Uterus (tissue), 4 donors: ENCODE measurements around the gene ZNF335. TPM values are rescaled to one million over a fixed set of nuclear protein-coding genes. Genes with fewer than 3 reads are reported as not detected.

ENCODE experiments used
- DNase-seq, 2 donors: peaks; one replicate each; pipeline ENCODE4 v3.0.0-alpha.2; 2019 to 2020
- H3K27ac ChIP-seq, 2 donors: fragments of 200-600 bp; sonication (generic); 1 replicate in 1 of 2; 2 replicates in 1 of 2; pipeline ENCODE4 v1.5.1; 2016 to 2018
- H3K27me3 ChIP-seq, 2 donors: fragments of 200-600 bp; sonication (generic); one replicate each; pipeline ENCODE4 v1.5.1; 2018 to 2019; ENCODE audit warnings: control low read depth in 1 of 2
- H3K36me3 ChIP-seq, 2 donors: fragments of 200-600 bp; sonication (generic); one replicate each; pipeline ENCODE4 v1.5.1; 2019; ENCODE audit warnings: control low read depth in 1 of 2
- H3K4me1 ChIP-seq, 2 donors: fragments of 200-600 bp; sonication (generic); one replicate each; pipeline ENCODE4 v1.5.1; 2018 to 2019; ENCODE audit warnings: control low read depth in 1 of 2
- H3K4me3 ChIP-seq, 2 donors: fragments of 200-600 bp; sonication (generic); 1 replicate in 1 of 2; 2 replicates in 1 of 2; pipeline ENCODE4 v1.5.1; 2018 to 2019; ENCODE audit warnings: mild to moderate bottlenecking in 1 of 2
- H3K9me3 ChIP-seq, 2 donors: fragments of 200-600 bp; sonication (generic); one replicate each; pipeline ENCODE4 v1.5.1; 2019; ENCODE audit warnings: control low read depth in 1 of 2
- POLR2A ChIP-seq, 2 donors: fragments of 450-650 bp; IDR thresholded peaks; one replicate each; pipeline ENCODE4 v1.6.1; 2016; ENCODE audit warnings: antibody characterized with exemption in 2 of 2, mild to moderate bottlenecking in 1 of 2, moderate library complexity in 1 of 2
- intact Hi-C: fragments of 100-400 bp; cut with DNase I; formaldehyde crosslinking; loops from one replicate; pipeline ENCODE4 v1.15.1; 2023; ENCODE audit warnings: low total_unique reads
- total RNA-seq, 4 donors: library from RNA; depleted of rRNA in 3 of 4; stranded (reverse); fragments of >200 nt in 3 of 4; gene quantifications; one replicate each; pipeline versions ENCODE4 v1.1.0 to v1.2.4, GENCODE V29; 2014 to 2023
- TF ChIP-seq, protein P1 (sequence below), 4 experiments: fragments of 200-600 bp in 2 of 4; fragments of 450-650 bp in 2 of 4; sonication (generic) in 2 of 4; IDR thresholded peaks; one replicate each; pipeline ENCODE4 v1.5.1; 2016 to 2019; ENCODE audit warnings: antibody characterized with exemption in 4 of 4, mild to moderate bottlenecking in 2 of 4, moderate library complexity in 1 of 4
- donor health status: DM: yes; HTN: yes; CAD: no.

Gene ZNF335
- total RNA-seq, 4 donors from 2014 or later: 14.9 to 40.0 (median 29.0) TPM

DNA sequence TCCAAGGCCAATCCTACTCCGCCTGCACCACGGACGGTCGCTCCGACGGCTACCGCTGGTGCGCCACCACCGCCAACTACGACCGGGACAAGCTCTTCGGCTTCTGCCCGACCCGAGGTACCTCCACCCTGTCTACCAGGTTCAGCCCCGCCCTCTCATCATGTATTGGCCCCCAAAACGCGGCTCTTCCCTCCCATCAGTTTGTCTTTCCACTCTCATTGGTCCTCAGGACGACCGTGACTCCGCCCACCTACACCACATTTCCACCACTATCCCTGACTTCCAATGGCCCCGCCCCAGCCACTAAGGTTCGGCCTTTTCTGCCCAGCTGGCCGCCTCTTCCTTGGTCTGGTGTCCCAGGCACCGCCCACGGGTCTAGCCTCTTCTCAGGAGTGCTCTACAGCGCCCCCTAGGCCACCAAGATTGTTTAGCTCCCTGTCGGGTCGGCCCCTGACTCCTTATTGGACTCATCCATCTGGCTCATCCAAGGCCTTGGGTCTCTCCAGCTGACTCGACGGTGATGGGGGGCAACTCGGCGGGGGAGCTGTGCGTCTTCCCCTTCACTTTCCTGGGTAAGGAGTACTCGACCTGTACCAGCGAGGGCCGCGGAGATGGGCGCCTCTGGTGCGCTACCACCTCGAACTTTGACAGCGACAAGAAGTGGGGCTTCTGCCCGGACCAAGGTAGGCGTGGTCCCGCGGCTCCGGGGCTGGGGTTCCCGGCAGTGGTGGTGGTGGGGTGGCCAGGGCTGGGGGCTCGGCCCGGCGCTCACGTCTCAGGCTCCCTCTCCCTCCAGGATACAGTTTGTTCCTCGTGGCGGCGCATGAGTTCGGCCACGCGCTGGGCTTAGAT lies 39.9 kb upstream of the ZNF335 start:
- Histone ChIP-seq H3K9me3 (no peaks in the 10 kb centered on the region), H3K36me3 (no peaks in the 10 kb centered on the region), H3K4me3 (no peak overlapping the region), H3K27me3 (peaks cover 7 to 55% of the 10 kb centered on the region in 2 donors), H3K27ac (no peak overlapping the region), H3K4me1 (no peaks in the 10 kb centered on the region)
- TF ChIP-seq POLR2A (IDR thresholded peaks at IDR 0.05): no peak
- TF ChIP-seq, protein P1, sequence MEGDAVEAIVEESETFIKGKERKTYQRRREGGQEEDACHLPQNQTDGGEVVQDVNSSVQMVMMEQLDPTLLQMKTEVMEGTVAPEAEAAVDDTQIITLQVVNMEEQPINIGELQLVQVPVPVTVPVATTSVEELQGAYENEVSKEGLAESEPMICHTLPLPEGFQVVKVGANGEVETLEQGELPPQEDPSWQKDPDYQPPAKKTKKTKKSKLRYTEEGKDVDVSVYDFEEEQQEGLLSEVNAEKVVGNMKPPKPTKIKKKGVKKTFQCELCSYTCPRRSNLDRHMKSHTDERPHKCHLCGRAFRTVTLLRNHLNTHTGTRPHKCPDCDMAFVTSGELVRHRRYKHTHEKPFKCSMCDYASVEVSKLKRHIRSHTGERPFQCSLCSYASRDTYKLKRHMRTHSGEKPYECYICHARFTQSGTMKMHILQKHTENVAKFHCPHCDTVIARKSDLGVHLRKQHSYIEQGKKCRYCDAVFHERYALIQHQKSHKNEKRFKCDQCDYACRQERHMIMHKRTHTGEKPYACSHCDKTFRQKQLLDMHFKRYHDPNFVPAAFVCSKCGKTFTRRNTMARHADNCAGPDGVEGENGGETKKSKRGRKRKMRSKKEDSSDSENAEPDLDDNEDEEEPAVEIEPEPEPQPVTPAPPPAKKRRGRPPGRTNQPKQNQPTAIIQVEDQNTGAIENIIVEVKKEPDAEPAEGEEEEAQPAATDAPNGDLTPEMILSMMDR (IDR thresholded peaks at IDR 0.05): no peak
- intact Hi-C loops: no loop called here
- DNase-seq: no peak

DNA sequence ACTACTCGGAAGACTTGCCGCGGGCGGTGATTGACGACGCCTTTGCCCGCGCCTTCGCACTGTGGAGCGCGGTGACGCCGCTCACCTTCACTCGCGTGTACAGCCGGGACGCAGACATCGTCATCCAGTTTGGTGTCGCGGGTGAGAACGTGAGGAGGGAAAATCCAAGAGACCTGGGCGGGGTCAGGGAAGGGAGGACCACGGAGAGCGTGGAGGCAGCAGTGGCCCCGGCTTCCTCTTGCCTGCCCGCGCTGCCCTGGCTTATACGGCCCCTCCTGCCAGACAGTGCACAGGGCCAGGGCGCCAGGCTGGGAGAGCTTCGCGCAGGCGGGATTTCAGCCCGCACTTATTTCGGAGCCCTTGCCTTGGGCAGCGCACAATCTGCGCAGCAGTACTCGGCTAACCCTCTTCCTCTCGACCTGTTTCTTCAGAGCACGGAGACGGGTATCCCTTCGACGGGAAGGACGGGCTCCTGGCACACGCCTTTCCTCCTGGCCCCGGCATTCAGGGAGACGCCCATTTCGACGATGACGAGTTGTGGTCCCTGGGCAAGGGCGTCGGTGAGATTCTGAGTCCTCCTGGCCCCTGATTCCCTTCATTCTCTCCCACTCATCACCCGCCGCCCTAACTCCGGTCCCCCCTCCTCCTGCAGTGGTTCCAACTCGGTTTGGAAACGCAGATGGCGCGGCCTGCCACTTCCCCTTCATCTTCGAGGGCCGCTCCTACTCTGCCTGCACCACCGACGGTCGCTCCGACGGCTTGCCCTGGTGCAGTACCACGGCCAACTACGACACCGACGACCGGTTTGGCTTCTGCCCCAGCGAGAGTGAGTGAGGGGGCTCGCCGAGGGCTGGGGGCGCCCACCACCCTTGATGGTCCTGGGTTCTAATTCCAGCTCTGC lies 38.7 kb upstream of the ZNF335 start:
- Histone ChIP-seq H3K9me3 (no peaks in the 10 kb centered on the region), H3K27me3 (peaks cover 7 to 55% of the 10 kb centered on the region in 2 donors), H3K27ac (no peak overlapping the region), H3K4me1 (no peaks in the 10 kb centered on the region), H3K4me3 (no peak overlapping the region), H3K36me3 (no peaks in the 10 kb centered on the region)
- TF ChIP-seq POLR2A (IDR thresholded peaks at IDR 0.05): no peak
- TF ChIP-seq, protein P1 (IDR thresholded peaks at IDR 0.05): no peak
- intact Hi-C loops: no loop called here
- DNase-seq: no peak

DNA sequence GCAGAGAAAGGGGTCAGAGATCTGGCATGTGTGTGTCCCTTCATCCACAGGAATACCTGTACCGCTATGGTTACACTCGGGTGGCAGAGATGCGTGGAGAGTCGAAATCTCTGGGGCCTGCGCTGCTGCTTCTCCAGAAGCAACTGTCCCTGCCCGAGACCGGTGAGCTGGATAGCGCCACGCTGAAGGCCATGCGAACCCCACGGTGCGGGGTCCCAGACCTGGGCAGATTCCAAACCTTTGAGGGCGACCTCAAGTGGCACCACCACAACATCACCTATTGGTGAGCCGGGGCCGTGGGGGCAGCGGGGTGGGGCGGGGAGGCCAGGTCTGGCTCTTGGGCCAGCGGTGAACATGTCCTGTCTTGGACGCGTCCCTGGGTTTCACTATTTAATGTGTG lies 37.8 kb upstream of the ZNF335 start:
- Histone ChIP-seq H3K27me3 (peaks cover 7 to 55% of the 10 kb centered on the region in 2 donors), H3K4me1 (no peaks in the 10 kb centered on the region), H3K9me3 (no peaks in the 10 kb centered on the region), H3K27ac (no peak overlapping the region), H3K36me3 (no peaks in the 10 kb centered on the region), H3K4me3 (no peak overlapping the region)
- DNase-seq: no peak
- intact Hi-C loops: no loop called here
- TF ChIP-seq POLR2A (IDR thresholded peaks at IDR 0.05): no peak
- TF ChIP-seq, protein P1 (IDR thresholded peaks at IDR 0.05): no peak

DNA sequence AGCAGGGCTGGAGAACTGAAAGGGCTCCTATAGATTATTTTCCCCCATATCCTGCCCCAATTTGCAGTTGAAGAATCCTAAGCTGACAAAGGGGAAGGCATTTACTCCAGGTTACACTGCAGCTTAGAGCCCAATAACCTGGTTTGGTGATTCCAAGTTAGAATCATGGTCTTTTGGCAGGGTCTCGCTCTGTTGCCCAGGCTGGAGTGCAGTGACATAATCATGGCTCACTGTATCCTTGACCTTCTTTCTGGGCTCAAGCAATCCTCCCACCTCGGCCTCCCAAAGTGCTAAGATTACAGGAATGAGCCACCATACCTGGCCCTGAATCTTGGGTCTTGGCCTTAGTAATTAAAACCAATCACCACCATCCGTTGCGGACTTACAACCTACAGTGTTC lies 35.7 kb upstream of the ZNF335 start:
- no peak for DNase-seq
- Histone ChIP-seq H3K36me3 (no peaks in the 10 kb centered on the region), H3K9me3 (no peaks in the 10 kb centered on the region), H3K27me3 (peaks cover 3 to 42% of the 10 kb centered on the region in 2 donors), H3K4me1 (no peaks in the 10 kb centered on the region), H3K27ac (no peak overlapping the region), H3K4me3 (no peak overlapping the region)
- TF ChIP-seq POLR2A (IDR thresholded peaks at IDR 0.05): no peak
- TF ChIP-seq, protein P1 (IDR thresholded peaks at IDR 0.05): no peak
- intact Hi-C loops: no loop called here

DNA sequence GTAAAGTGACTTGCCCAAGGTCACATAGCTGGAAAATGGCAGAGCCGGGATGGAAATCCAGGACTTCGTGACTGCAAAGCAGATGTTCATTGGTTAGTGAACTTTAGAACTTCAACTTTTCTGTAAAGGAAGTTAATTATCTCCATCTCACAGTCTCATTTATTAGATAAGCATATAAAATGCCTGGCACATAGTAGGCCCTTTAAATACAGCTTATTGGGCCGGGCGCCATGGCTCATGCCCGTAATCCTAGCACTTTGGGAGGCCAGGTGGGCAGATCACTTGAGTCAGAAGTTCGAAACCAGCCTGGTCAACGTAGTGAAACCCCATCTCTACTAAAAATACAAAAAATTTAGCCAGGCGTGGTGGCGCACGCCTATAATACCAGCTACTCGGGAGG lies 35.0 kb upstream of the ZNF335 start:
- no peaks in the 10 kb centered on the region for H3K4me1 ChIP-seq
- H3K4me3 ChIP-seq: no peak overlapping the region
- H3K27ac ChIP-seq: no peak overlapping the region
- H3K36me3 ChIP-seq: no peaks in the 10 kb centered on the region
- no peak for DNase-seq
- intact Hi-C loops: no loop called here
- H3K27me3 ChIP-seq: peaks cover 0 to 35% of the 10 kb centered on the region in 2 donors
- no peaks in the 10 kb centered on the region for H3K9me3 ChIP-seq
- TF ChIP-seq POLR2A (IDR thresholded peaks at IDR 0.05): no peak
- TF ChIP-seq, protein P1 (IDR thresholded peaks at IDR 0.05): no peak
